Liver (tissue), 9 donors: Measurements from ENCODE around the gene CSH2. TPM values are rescaled to one million over a fixed set of nuclear protein-coding genes. Genes with fewer than 3 reads are reported as not detected.
A peak's percentile ranks its signal among the peaks of the same experiment; 100 is the strongest.

Source experiments
- DNase-seq: peaks from one replicate; pipeline ENCODE4 v3.0.0-alpha.2; 2017; ENCODE audit warnings: low spot score
- H3K27ac ChIP-seq, 2 donors: one replicate each; pipeline ENCODE4 v1.7.0; 2013; ENCODE audit warnings: inconsistent platforms in 2 of 2, low read length in 2 of 2, control low read depth in 1 of 2, low read depth in 1 of 2, mild to moderate bottlenecking in 1 of 2
- H3K27me3 ChIP-seq, 4 donors: one replicate each; pipeline versions ENCODE4 v1.6.1 to v1.7.0; 2013; ENCODE audit warnings: low read length in 3 of 4, inconsistent platforms in 1 of 4, mild to moderate bottlenecking in 1 of 4, moderate library complexity in 1 of 4; ENCODE audit not compliant: control insufficient read depth in 4 of 4, insufficient read depth in 4 of 4
- H3K36me3 ChIP-seq, 4 donors: one replicate each; pipeline versions ENCODE4 v1.6.1 to v1.7.0; 2013; ENCODE audit warnings: low read length in 3 of 4, mild to moderate bottlenecking in 3 of 4, low read depth in 1 of 4, moderate library complexity in 1 of 4; ENCODE audit not compliant: control insufficient read depth in 4 of 4, insufficient read depth in 3 of 4
- H3K4me1 ChIP-seq, 4 donors: one replicate each; pipeline versions ENCODE4 v1.6.1 to v1.7.0; 2013; ENCODE audit warnings: low read length in 3 of 4, mild to moderate bottlenecking in 3 of 4, moderate library complexity in 1 of 4; ENCODE audit not compliant: control insufficient read depth in 4 of 4, insufficient read depth in 4 of 4
- H3K4me3 ChIP-seq, 3 donors: one replicate each; pipeline versions ENCODE4 v1.6.1 to v1.7.0; 2013; ENCODE audit warnings: low read length in 3 of 3, control low read depth in 1 of 3, low read depth in 1 of 3, mild to moderate bottlenecking in 1 of 3
- H3K9ac ChIP-seq, 2 donors: one replicate each; pipeline ENCODE4 v1.7.0; 2013; ENCODE audit warnings: low read length in 2 of 2, mild to moderate bottlenecking in 2 of 2, moderate library complexity in 2 of 2, control low read depth in 1 of 2, low read depth in 1 of 2
- H3K9me3 ChIP-seq, 4 donors: one replicate each; pipeline versions ENCODE4 v1.6.1 to v1.7.0; 2013; ENCODE audit warnings: low read length in 3 of 4; ENCODE audit not compliant: control insufficient read depth in 4 of 4
- ATF3 ChIP-seq: IDR thresholded peaks from 2 replicates; pipeline ENCODE4 v1.6.1; 2016; ENCODE audit warnings: antibody characterized with exemption
- EGR1 ChIP-seq, 2 donors: IDR thresholded peaks; 2 replicates each; pipeline ENCODE4 v1.6.1; 2016 to 2018; ENCODE audit warnings: antibody characterized with exemption in 2 of 2, low read depth in 2 of 2
- FOXA2 ChIP-seq: IDR thresholded peaks from 2 replicates; pipeline ENCODE4 v1.6.1; 2016; ENCODE audit warnings: antibody characterized with exemption
- HNF4A ChIP-seq, 2 donors: conservative IDR thresholded peaks; 2 replicates each; pipeline ENCODE4 v1.6.1; 2016; ENCODE audit warnings: antibody characterized with exemption in 2 of 2, mild to moderate bottlenecking in 2 of 2
- HNF4G ChIP-seq: IDR thresholded peaks from 2 replicates; pipeline ENCODE4 v1.6.1; 2016; ENCODE audit warnings: antibody characterized with exemption
- NR2F2 ChIP-seq: IDR thresholded peaks from 2 replicates; pipeline ENCODE4 v1.6.1; 2016; ENCODE audit warnings: antibody characterized with exemption
- RAD21 ChIP-seq, 2 donors: IDR thresholded peaks; 2 replicates each; pipeline ENCODE4 v1.6.1; 2016; ENCODE audit warnings: antibody characterized with exemption in 2 of 2, mild to moderate bottlenecking in 2 of 2
- RXRA ChIP-seq, 2 donors: IDR thresholded peaks; 2 replicates each; pipeline ENCODE4 v1.6.1; 2017 to 2018; ENCODE audit warnings: antibody characterized with exemption in 2 of 2, mild to moderate bottlenecking in 1 of 2
- SP1 ChIP-seq: IDR thresholded peaks from 2 replicates; pipeline ENCODE4 v1.6.1; 2018; ENCODE audit warnings: antibody characterized with exemption, mild to moderate bottlenecking
- TAF1 ChIP-seq: conservative IDR thresholded peaks from 2 replicates; pipeline ENCODE4 v1.6.1; 2016; ENCODE audit warnings: antibody characterized with exemption, mild to moderate bottlenecking
- YY1 ChIP-seq: IDR thresholded peaks from 2 replicates; pipeline ENCODE4 v1.6.1; 2016; ENCODE audit warnings: antibody characterized with exemption, mild to moderate bottlenecking
- WGBS: extraction: QIAGEN DNeasy Blood & Tissue Kit; methylation state at CpG from one replicate; pipeline ENCODE4 v1.1.7; 2013; 5-methylcytosine and 5-hydroxymethylcytosine counted together
- polyA plus RNA-seq, 2 donors: library from polyadenylated mRNA; stranded (reverse) in 1 of 2; unstranded in 1 of 2; fragments of 200-250 nt in 1 of 2; fragments of >200 nt in 1 of 2; fragmentation: Nextera tagmentation in 1 of 2; extraction: Ambion mirVana in 1 of 2; gene quantifications; one replicate each; pipeline versions ENCODE4 v1.2.1 to v1.2.3, GENCODE V29; 2013 to 2015
- total RNA-seq, 2 donors: library from RNA; depleted of rRNA; stranded (reverse); fragments of >200 nt; gene quantifications; one replicate each; pipeline ENCODE4 v1.2.3, GENCODE V29; 2014
- TF ChIP-seq, protein P1 (sequence below): fragments of 150-350 bp; IDR thresholded peaks from 2 replicates; pipeline ENCODE4 v1.5.1; 2017; ENCODE audit warnings: improper control_type of control experiment, low read depth, low read length; ENCODE audit not compliant: missing input control
- donor health status: healthy.
- donor health status: healthy.
- donor health status: healthy.
- donor health status: healthy.
- donor health status: healthy.

CSH2 gene
- total and polyA plus RNA-seq, 4 donors = not detected

DNA sequence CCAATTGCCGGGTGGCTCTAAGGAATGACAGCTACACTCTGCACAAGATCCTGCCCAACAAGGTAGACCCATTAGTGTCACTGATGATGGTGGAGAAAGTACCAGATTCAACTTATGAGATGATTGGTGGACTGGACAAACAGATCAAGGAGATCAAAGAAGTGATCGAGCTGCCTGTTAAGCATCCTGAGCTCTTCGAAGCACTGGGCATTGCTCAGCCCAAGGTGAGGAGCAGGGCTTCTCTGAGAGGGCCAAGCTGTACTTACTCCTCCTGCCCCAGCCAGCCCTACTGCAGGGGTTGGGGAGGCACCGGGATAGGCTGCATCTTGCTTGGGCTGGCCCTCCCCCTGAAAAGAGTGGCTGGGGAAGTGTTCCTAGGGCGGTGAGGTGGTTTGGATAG, 43.2 kb downstream of the CSH2 start:
- 93% methylated on average over 5 of the region's 5 CpGs for WGBS
- DNase-seq = no peak
- Histone ChIP-seq H3K9me3 (no peaks in the 10 kb centered on the region), H3K4me3 (no peak overlapping the region), H3K27ac (no peak overlapping the region), H3K27me3 (no peaks in the 10 kb centered on the region), H3K36me3 (peaks cover 26 to 55% (median 51%) of the 10 kb centered on the region in 4 donors), H3K4me1 (peaks cover 0 to 27% (median 19%) of the 10 kb centered on the region in 4 donors), H3K9ac (no peak overlapping the region)
- TF ChIP-seq HNF4G = no peak
- TF ChIP-seq, protein P1, sequence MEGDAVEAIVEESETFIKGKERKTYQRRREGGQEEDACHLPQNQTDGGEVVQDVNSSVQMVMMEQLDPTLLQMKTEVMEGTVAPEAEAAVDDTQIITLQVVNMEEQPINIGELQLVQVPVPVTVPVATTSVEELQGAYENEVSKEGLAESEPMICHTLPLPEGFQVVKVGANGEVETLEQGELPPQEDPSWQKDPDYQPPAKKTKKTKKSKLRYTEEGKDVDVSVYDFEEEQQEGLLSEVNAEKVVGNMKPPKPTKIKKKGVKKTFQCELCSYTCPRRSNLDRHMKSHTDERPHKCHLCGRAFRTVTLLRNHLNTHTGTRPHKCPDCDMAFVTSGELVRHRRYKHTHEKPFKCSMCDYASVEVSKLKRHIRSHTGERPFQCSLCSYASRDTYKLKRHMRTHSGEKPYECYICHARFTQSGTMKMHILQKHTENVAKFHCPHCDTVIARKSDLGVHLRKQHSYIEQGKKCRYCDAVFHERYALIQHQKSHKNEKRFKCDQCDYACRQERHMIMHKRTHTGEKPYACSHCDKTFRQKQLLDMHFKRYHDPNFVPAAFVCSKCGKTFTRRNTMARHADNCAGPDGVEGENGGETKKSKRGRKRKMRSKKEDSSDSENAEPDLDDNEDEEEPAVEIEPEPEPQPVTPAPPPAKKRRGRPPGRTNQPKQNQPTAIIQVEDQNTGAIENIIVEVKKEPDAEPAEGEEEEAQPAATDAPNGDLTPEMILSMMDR = no peak
- no peak for TF ChIP-seq RXRA (IDR thresholded peaks at IDR 0.05)
- no peak for TF ChIP-seq TAF1
- TF ChIP-seq HNF4A (conservative IDR thresholded peaks at IDR 0.05) = no peak
- no peak for TF ChIP-seq SP1
- TF ChIP-seq YY1 = no peak
- TF ChIP-seq EGR1 (IDR thresholded peaks at IDR 0.05; ENCODE audit: low read depth in 2 of 2) = no peak

DNA sequence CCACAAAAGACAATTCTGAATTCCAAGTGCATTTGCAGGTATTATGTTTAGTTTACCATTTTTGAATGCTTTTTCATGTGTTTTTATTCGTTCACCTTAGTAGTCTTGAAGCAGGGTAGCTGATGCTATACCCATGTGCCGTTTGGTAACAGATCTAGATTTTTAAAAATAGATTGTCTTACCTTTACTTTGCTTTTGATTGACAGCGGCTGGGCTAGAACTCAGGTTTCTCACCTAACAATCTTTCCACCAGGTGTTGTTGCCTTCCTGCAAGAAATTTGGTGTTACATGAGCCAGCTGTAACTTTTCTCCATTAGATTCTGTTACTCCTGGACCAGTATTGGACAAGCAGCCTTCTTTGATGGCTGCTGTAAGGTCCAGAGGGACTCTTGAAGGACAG, 44.5 kb downstream of the CSH2 start:
- Histone ChIP-seq H3K27ac (no peak overlapping the region), H3K36me3 (peaks cover 17 to 62% (median 53%) of the 10 kb centered on the region in 4 donors), H3K9me3 (no peaks in the 10 kb centered on the region), H3K9ac (no peak overlapping the region), H3K27me3 (no peaks in the 10 kb centered on the region), H3K4me3 (no peak overlapping the region), H3K4me1 (peaks cover 0 to 27% (median 19%) of the 10 kb centered on the region in 4 donors)
- no peak for DNase-seq
- TF ChIP-seq HNF4A (conservative IDR thresholded peaks at IDR 0.05) = no peak
- TF ChIP-seq YY1 = no peak
- TF ChIP-seq EGR1 (IDR thresholded peaks at IDR 0.05; ENCODE audit: low read depth in 2 of 2) = no peak
- TF ChIP-seq FOXA2 = no peak
- no peak for TF ChIP-seq RAD21 (IDR thresholded peaks at IDR 0.05)
- TF ChIP-seq TAF1 = no peak
- no peak for TF ChIP-seq NR2F2
- 94% methylated on average over 3 of the region's 3 CpGs for WGBS

DNA sequence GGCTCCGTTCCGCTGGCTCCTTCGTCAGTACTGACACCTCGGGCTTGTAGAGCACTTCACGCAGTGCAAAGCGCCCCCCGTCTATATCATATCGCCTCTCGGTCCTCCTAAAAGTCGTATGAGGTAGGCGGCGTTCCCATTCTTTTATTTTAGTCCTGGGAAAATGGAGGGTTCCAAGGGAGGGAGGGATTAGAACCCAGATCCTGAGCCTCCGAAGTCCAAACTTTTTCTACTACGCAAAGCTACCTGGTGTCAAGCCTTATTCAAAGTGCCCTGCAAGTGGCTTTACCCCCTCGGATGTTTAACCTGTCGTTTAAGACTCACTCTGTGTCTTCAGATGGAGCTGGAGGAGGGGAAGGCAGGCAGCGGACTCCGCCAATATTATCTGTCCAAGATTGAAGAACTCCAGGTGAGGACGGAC, 45.7 kb downstream of the CSH2 start:
- DNase-seq = no peak
- 2% methylated on average over 19 of the region's 19 CpGs for WGBS
- TF ChIP-seq RAD21 (IDR thresholded peaks at IDR 0.05) (no peak), ATF3 (no peak), TAF1 (no peak), FOXA2 (no peak)
- Histone ChIP-seq H3K4me3 (peak overlapping the region; percentile 76 to 95 (median 85)), H3K9me3 (no peaks in the 10 kb centered on the region), H3K27ac (peak overlapping the region; percentile 85 to 94), H3K27me3 (no peaks in the 10 kb centered on the region), H3K36me3 (peaks cover 14 to 59% (median 52%) of the 10 kb centered on the region in 4 donors), H3K9ac (peak overlapping the region; percentile 34 to 43), H3K4me1 (peaks cover 0 to 27% (median 19%) of the 10 kb centered on the region in 4 donors)
